DND-41 (cell line): ENCODE measurements around the gene JMJD1C.

ENCODE experiments used
- EZH2 ChIP-seq: IDR thresholded peaks from 3 replicates; pipeline ENCODE4 v1.6.1; 2012; ENCODE audit warnings: borderline replicate concordance, low read depth, mild to moderate bottlenecking, moderate library complexity, low read length, inconsistent platforms; ENCODE audit not compliant: severe bottlenecking
- TF ChIP-seq, protein P1 (sequence below): IDR thresholded peaks from 2 replicates; pipeline ENCODE4 v1.5.1; 2012; ENCODE audit warnings: borderline replicate concordance, low read length, moderate library complexity, mild to moderate bottlenecking; ENCODE audit not compliant: poor library complexity, severe bottlenecking; ENCODE audit errors: extremely low read depth

DNA sequence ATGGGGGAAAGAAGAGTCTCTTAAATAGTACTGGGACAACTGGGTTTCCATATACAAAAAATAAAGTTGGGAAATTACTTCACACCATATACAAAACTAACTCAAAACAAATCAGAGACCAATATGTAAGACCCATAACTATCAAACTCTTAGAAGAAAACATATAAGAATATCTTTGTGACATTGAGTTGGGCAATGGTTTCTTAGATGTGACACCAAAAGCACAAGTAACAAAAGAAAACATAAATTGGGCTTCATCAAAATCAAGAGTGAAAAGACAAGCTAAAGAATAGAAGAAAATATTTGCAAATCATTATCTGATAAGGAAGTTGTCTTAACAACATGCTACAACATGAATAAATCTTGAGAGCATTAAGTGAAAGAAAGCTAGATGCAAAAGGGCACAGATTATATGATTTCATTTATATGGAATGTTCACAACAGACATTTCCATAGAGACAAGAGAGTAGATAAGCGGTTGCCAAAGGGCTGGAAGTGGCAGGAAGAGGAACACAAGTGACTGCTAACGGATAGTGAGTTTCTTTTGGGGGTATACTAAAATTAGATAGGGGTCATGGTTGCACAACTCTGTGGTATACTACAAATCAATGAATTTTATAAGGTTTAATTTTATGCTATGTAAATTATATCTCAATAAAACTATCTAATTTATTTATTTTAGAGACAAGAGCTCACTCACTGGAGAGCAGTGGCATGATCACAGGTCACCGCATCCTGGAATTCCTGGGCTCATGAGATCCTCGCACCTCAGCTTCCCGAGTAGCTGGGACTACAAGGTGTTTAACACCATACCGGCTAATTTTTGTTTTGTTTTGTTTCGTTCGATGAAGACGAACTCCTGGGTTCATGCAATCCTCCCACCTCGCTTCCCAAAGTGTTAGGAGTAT lies 35.4 kb downstream of the JMJD1C start:
- TF ChIP-seq EZH2 = no peak
- TF ChIP-seq, protein P1, sequence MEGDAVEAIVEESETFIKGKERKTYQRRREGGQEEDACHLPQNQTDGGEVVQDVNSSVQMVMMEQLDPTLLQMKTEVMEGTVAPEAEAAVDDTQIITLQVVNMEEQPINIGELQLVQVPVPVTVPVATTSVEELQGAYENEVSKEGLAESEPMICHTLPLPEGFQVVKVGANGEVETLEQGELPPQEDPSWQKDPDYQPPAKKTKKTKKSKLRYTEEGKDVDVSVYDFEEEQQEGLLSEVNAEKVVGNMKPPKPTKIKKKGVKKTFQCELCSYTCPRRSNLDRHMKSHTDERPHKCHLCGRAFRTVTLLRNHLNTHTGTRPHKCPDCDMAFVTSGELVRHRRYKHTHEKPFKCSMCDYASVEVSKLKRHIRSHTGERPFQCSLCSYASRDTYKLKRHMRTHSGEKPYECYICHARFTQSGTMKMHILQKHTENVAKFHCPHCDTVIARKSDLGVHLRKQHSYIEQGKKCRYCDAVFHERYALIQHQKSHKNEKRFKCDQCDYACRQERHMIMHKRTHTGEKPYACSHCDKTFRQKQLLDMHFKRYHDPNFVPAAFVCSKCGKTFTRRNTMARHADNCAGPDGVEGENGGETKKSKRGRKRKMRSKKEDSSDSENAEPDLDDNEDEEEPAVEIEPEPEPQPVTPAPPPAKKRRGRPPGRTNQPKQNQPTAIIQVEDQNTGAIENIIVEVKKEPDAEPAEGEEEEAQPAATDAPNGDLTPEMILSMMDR = no peak
